CD8-positive, alpha-beta memory T cell (primary cell): ENCODE data around the gene STAC3. TPM values are rescaled to one million over a fixed set of nuclear protein-coding genes. Genes with fewer than 3 reads are reported as not detected.

ENCODE experiments used
- CTCF ChIA-PET: fragments of 350-600 bp; sonication (Branson Sonifier 250); formaldehyde crosslinking; loops from one replicate; lab custom pipeline; 2021; ENCODE audit warnings: antibody characterized with exemption; lab: Charles Lee
- POLR2A ChIA-PET: fragments of 350-600 bp; sonication (Branson Sonifier 250); formaldehyde crosslinking; loops from one replicate; lab custom pipeline; 2021; ENCODE audit warnings: antibody characterized with exemption; lab: Charles Lee
- DNase-seq, 5 donors: peaks; one replicate each; pipeline versions ENCODE4 v3.0.0 to v3.0.0-alpha.2; 2020 to 2022; ENCODE audit warnings: mixed read lengths in 1 of 5
- H3K27ac ChIP-seq: one replicate; pipeline ENCODE4 v1.7.0; 2013; ENCODE audit warnings: low read depth, mild to moderate bottlenecking, low read length, moderate library complexity
- H3K27me3 ChIP-seq: 2 replicates; pipeline ENCODE4 v1.7.0; 2013; ENCODE audit warnings: low read length, mild to moderate bottlenecking; ENCODE audit not compliant: insufficient read depth, poor library complexity, severe bottlenecking
- H3K36me3 ChIP-seq: 2 replicates; pipeline ENCODE4 v1.7.0; 2013; ENCODE audit warnings: mild to moderate bottlenecking, low read length, moderate library complexity; ENCODE audit not compliant: insufficient read depth
- H3K4me1 ChIP-seq: 2 replicates; pipeline ENCODE4 v1.7.0; 2013; ENCODE audit warnings: mild to moderate bottlenecking, low read length, moderate library complexity; ENCODE audit not compliant: insufficient read depth
- H3K4me3 ChIP-seq: 2 replicates; pipeline ENCODE4 v1.7.0; 2013; ENCODE audit warnings: mild to moderate bottlenecking, low read length
- H3K9me3 ChIP-seq: 2 replicates; pipeline ENCODE4 v1.7.0; 2013; ENCODE audit warnings: mild to moderate bottlenecking, low read length
- H3K27ac Mint-ChIP-seq, 8 donors: one replicate each; pipeline ENCODE4 v1.8.0; 2020 to 2021; ENCODE audit warnings: mixed read lengths in 8 of 8, mild to moderate bottlenecking in 6 of 8, inconsistent platforms in 3 of 8, moderate library complexity in 3 of 8
- H3K27me3 Mint-ChIP-seq, 2 donors: one replicate each; pipeline ENCODE4 v1.8.0; 2020 to 2021; ENCODE audit warnings: mixed read lengths in 2 of 2, mild to moderate bottlenecking in 1 of 2, moderate library complexity in 1 of 2
- H3K36me3 Mint-ChIP-seq, 3 donors: one replicate each; pipeline ENCODE4 v1.8.0; 2020 to 2021; ENCODE audit warnings: mixed read lengths in 3 of 3, inconsistent platforms in 1 of 3, mild to moderate bottlenecking in 1 of 3
- H3K4me1 Mint-ChIP-seq, 3 donors: one replicate each; pipeline ENCODE4 v1.8.0; 2020 to 2021; ENCODE audit warnings: mixed read lengths in 3 of 3, inconsistent platforms in 1 of 3, mild to moderate bottlenecking in 1 of 3
- H3K4me3 Mint-ChIP-seq, 7 donors: one replicate each; pipeline ENCODE4 v1.8.0; 2020 to 2021; ENCODE audit warnings: mixed read lengths in 7 of 7, mild to moderate bottlenecking in 6 of 7, moderate library complexity in 4 of 7, inconsistent platforms in 2 of 7
- H3K9me3 Mint-ChIP-seq, 5 donors: one replicate each; pipeline ENCODE4 v1.8.0; 2020 to 2022; ENCODE audit warnings: mixed read lengths in 5 of 5, mild to moderate bottlenecking in 3 of 5, moderate library complexity in 2 of 5, inconsistent platforms in 1 of 5
- polyA plus RNA-seq: library from polyadenylated mRNA; unstranded; fragments of 300-500 nt; fragmentation: Illumina TruSeq; gene quantifications from one replicate; pipeline ENCODE4 v1.2.3, GENCODE V29; 2021
- total RNA-seq, 2 experiments: library from RNA; stranded (reverse); gene quantifications; one replicate each; pipeline ENCODE4 v1.2.3, GENCODE V29; 2021

Gene STAC3
- total and polyA plus RNA-seq, 3 experiments from 2014 or later = 0.96 to 1.4 TPM; not detected in 1

DNA sequence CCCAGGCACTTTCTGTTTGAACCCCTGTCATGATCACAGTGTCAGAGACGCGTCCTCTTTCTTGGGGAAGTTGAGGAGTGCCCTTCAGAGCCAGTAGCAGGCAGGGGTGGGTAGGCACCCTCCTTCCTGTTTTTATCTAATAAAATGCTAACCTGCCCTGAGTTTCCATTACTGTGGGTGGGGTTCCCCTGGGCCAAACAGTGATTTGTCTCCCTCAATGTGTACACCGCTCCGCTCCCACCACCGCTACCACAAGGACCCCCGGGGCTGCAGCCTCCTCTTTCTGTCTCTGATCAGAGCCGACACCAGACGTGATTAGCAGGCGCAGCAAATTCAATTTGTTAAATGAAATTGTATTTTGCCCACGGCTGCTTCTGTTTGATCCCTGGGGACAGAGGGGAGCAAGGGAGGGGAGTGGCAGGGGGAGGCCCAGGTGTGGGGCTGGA is 16.4 kb downstream of the STAC3 start:
- no peak for DNase-seq
- ChIA-PET POLR2A (no interaction called here), CTCF (interaction anchor here (2.9 to 13.7 kb wide), 2 partner anchors 6 to 21 kb away, joined by 26 to 274 read pairs; a partner anchor contains a TSS)
- peaks cover 13 to 40% (median 16%) of the 10 kb centered on the region in 3 donors for H3K36me3 Mint-ChIP-seq
- peaks cover 29 to 36% of the 10 kb centered on the region in 2 donors for H3K27me3 Mint-ChIP-seq
- H3K27me3 ChIP-seq = peaks cover 24% of the 10 kb centered on the region
- H3K4me1 Mint-ChIP-seq = peaks cover 35 to 57% (median 54%) of the 10 kb centered on the region in 3 donors
- peaks cover 48% of the 10 kb centered on the region for H3K4me1 ChIP-seq
- peaks cover 21% of the 10 kb centered on the region for H3K36me3 ChIP-seq
- no peaks in the 10 kb centered on the region for H3K9me3 ChIP-seq
- no peak overlapping the region for H3K4me3 Mint-ChIP-seq
- no peaks in the 10 kb centered on the region for H3K9me3 Mint-ChIP-seq
- no peak overlapping the region for H3K27ac Mint-ChIP-seq
- H3K4me3 ChIP-seq = no peak overlapping the region
- no peak overlapping the region for H3K27ac ChIP-seq

DNA sequence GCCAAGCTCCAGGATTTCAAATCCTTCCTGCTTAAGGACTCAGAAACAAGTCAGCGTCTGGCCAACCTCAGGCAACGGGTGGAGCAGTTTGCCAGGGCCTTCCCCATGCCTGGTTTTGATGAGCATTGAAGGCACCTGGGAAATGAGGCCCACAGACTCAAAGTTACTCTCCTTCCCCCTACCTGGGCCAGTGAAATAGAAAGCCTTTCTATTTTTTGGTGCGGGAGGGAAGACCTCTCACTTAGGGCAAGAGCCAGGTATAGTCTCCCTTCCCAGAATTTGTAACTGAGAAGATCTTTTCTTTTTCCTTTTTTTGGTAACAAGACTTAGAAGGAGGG is 16.8 kb downstream of the STAC3 start:
- H3K27ac Mint-ChIP-seq = peak overlapping the region in 1 of 8 donors; percentile 3
- H3K4me1 Mint-ChIP-seq = peaks cover 35 to 57% (median 54%) of the 10 kb centered on the region in 3 donors

DNA sequence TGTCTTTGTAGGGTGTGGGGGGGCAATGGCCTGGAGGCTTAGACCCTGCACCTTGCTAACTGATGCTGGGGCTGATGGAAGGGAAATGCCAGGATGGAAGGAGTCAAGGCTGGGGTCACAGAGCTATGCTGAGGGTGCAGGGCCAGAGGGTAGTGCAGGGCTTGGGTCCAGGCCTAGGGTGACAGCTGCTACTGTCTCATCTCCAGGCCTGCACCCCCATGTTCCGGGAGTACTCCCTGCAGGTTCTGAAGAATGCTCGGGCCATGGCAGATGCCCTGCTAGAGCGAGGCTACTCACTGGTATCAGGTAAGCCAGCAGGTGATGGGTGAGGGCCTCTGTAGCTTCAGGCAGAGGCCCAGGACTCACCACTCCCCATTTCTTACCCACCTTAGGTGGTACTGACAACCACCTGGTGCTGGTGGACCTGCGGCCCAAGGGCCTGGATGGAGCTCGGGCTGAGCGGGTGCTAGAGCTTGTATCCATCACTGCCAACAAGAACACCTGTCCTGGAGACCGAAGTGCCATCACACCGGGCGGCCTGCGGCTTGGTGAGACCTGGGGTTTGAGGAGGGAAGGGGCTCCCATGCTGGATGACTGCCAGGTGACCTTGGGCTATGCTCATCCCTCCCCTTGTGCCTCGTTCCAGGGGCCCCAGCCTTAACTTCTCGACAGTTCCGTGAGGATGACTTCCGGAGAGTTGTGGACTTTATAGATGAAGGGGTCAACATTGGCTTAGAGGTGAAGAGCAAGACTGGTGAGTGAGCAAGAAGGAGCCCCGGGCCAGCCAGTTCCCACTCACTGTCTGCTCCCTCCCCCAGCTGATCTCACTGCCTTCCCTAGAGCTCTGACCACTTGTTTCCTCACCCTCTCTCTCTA is 17.4 kb downstream of the STAC3 start:
- Histone ChIP-seq H3K4me3 (no peak overlapping the region), H3K27ac (no peak overlapping the region), H3K9me3 (no peaks in the 10 kb centered on the region), H3K36me3 (peaks cover 21% of the 10 kb centered on the region), H3K27me3 (peaks cover 21% of the 10 kb centered on the region), H3K4me1 (peaks cover 48% of the 10 kb centered on the region)
- H3K9me3 Mint-ChIP-seq = no peaks in the 10 kb centered on the region
- ChIA-PET CTCF (interaction anchor here (0.9 to 13.7 kb wide), 4 partner anchors 7 to 20 kb away, joined by 3 to 274 read pairs (median 16); a partner anchor contains a TSS), POLR2A (no interaction called here)
- peaks cover 34 to 57% (median 55%) of the 10 kb centered on the region in 3 donors for H3K4me1 Mint-ChIP-seq
- peak overlapping the region in 1 of 7 donors; percentile 19 for H3K4me3 Mint-ChIP-seq
- peak overlapping the region in 1 of 8 donors; percentile 3 for H3K27ac Mint-ChIP-seq
- peaks cover 24 to 28% of the 10 kb centered on the region in 2 donors for H3K27me3 Mint-ChIP-seq
- DNase-seq = no peak
- H3K36me3 Mint-ChIP-seq = peaks cover 13 to 41% (median 16%) of the 10 kb centered on the region in 3 donors

More for the DNA sequence above, 16.8 kb downstream of the STAC3 start:
- Mint-ChIP-seq H3K36me3 (peaks cover 13 to 41% (median 16%) of the 10 kb centered on the region in 3 donors), H3K27me3 (peaks cover 28 to 32% of the 10 kb centered on the region in 2 donors), H3K9me3 (no peaks in the 10 kb centered on the region), H3K4me3 (peak overlapping the region in 1 of 7 donors; percentile 19)
- Histone ChIP-seq H3K27ac (no peak overlapping the region), H3K36me3 (peaks cover 21% of the 10 kb centered on the region), H3K27me3 (peaks cover 24% of the 10 kb centered on the region), H3K4me1 (peaks cover 46% of the 10 kb centered on the region), H3K4me3 (no peak overlapping the region), H3K9me3 (no peaks in the 10 kb centered on the region)
- DNase-seq = no peak
- ChIA-PET POLR2A (no interaction called here), CTCF (interaction anchor here (2.9 to 13.7 kb wide), 2 partner anchors 7 to 20 kb away, joined by 26 to 274 read pairs; a partner anchor contains a TSS)

DNA sequence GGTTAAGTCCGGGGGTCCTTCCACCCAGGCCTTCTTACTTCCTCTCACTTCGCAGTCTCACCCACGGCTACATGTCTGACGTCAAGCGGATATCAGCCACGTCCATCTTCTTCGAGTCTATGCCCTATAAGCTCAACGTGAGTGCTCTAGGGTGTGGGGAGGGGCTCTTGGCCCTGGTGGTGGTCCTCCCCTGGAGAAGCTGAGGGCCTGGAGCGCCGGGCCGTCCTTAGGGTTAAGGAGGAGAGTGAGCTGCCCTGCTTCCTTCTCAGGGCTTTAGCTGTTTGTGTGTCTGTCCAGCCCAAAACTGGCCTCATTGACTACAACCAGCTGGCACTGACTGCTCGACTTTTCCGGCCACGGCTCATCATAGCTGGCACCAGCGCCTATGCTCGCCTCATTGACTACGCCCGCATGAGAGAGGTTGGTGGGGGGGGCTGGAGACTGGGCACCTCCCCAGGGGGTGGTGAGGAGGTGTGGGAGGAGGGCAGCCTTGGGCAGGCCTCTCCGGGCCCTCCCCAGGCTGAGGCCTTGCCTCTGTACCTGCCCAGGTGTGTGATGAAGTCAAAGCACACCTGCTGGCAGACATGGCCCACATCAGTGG is 18.7 kb downstream of the STAC3 start:
- Mint-ChIP-seq H3K27ac (no peak overlapping the region), H3K27me3 (peaks cover 15 to 20% of the 10 kb centered on the region in 2 donors), H3K9me3 (peaks cover 0 to 1% (median 0%) of the 10 kb centered on the region in 5 donors), H3K36me3 (peaks cover 13 to 41% (median 16%) of the 10 kb centered on the region in 3 donors), H3K4me1 (peaks cover 28 to 49% (median 49%) of the 10 kb centered on the region in 3 donors), H3K4me3 (peak overlapping the region in 3 of 7 donors; percentile 15 to 30 (median 18))
- Histone ChIP-seq H3K36me3 (peaks cover 21% of the 10 kb centered on the region), H3K9me3 (no peaks in the 10 kb centered on the region), H3K27me3 (peaks cover 9% of the 10 kb centered on the region), H3K4me3 (no peak overlapping the region), H3K4me1 (peaks cover 35% of the 10 kb centered on the region), H3K27ac (no peak overlapping the region)
- DNase-seq = no peak
- POLR2A ChIA-PET = interaction anchor here (0.5 kb wide), 1 partner anchor 1545 kb away, joined by 10 read pairs; no protein-coding TSS in a partner anchor
- CTCF ChIA-PET = interaction anchor here (1.1 to 13.7 kb wide), 3 partner anchors 9 to 18 kb away, joined by 3 to 274 read pairs (median 26); a partner anchor contains a TSS

DNA sequence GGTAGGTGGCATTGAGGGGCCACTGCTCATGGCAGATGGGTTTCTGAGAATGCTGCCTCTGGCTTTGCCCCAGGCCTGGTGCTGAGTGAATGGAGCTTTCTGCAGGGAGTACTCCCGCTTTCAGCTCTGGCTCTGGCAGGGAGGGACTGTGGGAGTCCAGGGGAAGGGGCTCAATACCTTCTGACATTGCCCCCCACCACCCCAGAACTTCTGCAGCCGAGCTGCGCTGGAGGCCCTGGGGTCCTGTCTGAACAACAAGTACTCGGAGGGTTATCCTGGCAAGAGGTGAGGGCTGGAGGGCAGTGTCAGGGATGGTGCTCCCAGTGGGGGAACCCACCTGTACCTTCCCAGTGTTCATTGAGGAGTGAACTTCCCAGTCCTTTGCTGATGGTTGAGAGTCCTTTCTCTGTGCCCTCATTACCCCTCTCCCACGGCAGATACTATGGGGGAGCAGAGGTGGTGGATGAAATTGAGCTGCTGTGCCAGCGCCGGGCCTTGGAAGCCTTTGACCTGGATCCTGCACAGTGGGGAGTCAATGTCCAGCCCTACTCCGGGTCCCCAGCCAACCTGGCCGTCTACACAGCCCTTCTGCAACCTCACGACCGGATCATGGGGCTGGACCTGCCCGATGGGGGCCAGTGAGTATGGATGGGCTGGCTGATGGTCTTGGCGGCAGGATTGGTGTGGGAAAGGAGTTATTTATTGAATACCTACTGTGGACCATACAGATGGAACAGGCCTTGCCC is 19.5 kb downstream of the STAC3 start:
- no peaks in the 10 kb centered on the region for H3K9me3 ChIP-seq
- POLR2A ChIA-PET = interaction anchor here (0.5 kb wide), 1 partner anchor 1544 kb away, joined by 10 read pairs; no protein-coding TSS in a partner anchor
- CTCF ChIA-PET = interaction anchor here (0.9 to 13.7 kb wide), 4 partner anchors 10 to 18 kb away, joined by 3 to 274 read pairs (median 15); a partner anchor contains a TSS
- Mint-ChIP-seq H3K27me3 (peaks cover 11 to 17% of the 10 kb centered on the region in 2 donors), H3K36me3 (peaks cover 13 to 41% (median 16%) of the 10 kb centered on the region in 3 donors), H3K9me3 (peaks cover 0 to 1% (median 0%) of the 10 kb centered on the region in 5 donors), H3K4me3 (peak overlapping the region in 6 of 7 donors; percentile 89 to 97 (median 94)), H3K4me1 (peaks cover 26 to 46% (median 45%) of the 10 kb centered on the region in 3 donors), H3K27ac (no peak overlapping the region)
- peaks cover 4% of the 10 kb centered on the region for H3K27me3 ChIP-seq
- H3K36me3 ChIP-seq = peaks cover 21% of the 10 kb centered on the region
- DNase-seq = no peak
- H3K4me1 ChIP-seq = peaks cover 27% of the 10 kb centered on the region
- H3K4me3 ChIP-seq = no peak overlapping the region
- H3K27ac ChIP-seq = peak overlapping the region; percentile 62

DNA sequence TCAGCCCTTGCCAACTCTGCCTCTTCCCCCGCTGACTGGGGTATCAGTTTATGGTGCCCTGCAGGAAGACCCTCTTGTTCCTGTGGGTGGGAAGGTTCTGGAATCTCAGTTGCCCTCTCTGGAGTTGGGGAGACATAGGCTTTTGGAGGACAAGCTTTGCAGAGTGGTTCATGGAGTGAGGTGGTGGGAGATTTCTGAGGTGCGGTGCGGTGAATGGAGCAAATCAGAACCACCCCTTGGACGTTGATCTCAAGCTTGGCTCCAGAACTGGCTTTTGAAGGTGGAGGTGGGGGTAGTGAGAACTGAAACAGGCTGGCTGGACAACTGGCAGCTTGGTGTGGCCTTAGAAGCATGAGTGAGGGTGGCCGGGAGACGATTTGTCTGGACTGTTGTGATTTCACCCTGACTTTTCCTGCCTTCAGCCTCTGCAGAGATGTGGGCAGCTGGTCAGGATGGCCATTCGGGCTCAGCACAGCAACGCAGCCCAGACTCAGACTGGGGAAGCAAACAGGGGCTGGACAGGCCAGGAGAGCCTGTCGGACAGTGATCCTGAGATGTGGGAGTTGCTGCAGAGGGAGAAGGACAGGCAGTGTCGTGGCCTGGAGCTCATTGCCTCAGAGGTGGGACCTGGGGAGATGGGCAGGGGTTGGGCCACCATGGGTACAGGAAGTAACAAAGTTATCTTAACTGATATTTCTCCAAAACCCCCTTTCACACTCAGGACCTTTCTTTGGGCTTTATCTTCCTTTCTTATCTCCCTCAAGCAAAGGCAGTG is 20.4 kb downstream of the STAC3 start:
- no peak for DNase-seq
- Histone ChIP-seq H3K9me3 (no peaks in the 10 kb centered on the region), H3K27me3 (peaks cover 12% of the 10 kb centered on the region), H3K4me3 (peak overlapping the region; percentile 84), H3K36me3 (peaks cover 21% of the 10 kb centered on the region), H3K4me1 (peaks cover 29% of the 10 kb centered on the region), H3K27ac (peak overlapping the region; percentile 62)
- Mint-ChIP-seq H3K9me3 (peaks cover 0 to 1% (median 0%) of the 10 kb centered on the region in 5 donors), H3K4me3 (peak overlapping the region; percentile 89 to 97 (median 95)), H3K4me1 (peaks cover 30 to 50% (median 45%) of the 10 kb centered on the region in 3 donors), H3K27ac (peak overlapping the region in 5 of 8 donors; percentile 36 to 94 (median 76)), H3K27me3 (peaks cover 15 to 19% of the 10 kb centered on the region in 2 donors), H3K36me3 (peaks cover 13 to 41% (median 16%) of the 10 kb centered on the region in 3 donors)
- ChIA-PET CTCF (interaction anchor here (0.9 to 13.7 kb wide), 4 partner anchors 9 to 16 kb away, joined by 3 to 274 read pairs (median 10); partner anchors contain the start of gene NXPH4), POLR2A (no interaction called here)
